Progenitor cell of endocrine pancreas (in vitro differentiated cells): ENCODE results near the gene MGP. TPM values are rescaled to one million over a fixed set of nuclear protein-coding genes. Genes with fewer than 3 reads are reported as not detected.

Experiments
- DNase-seq: peaks from one replicate; pipeline ENCODE4 v3.0.0; 2021; ENCODE audit warnings: low spot score; ENCODE audit not compliant: unreplicated experiment
- H3K27ac Mint-ChIP-seq: 2 replicates; pipeline ENCODE4 v1.8.0; 2021; ENCODE audit warnings: mild to moderate bottlenecking, moderate library complexity, mixed read lengths
- H3K27me3 Mint-ChIP-seq: 2 replicates; pipeline ENCODE4 v1.8.0; 2021; ENCODE audit warnings: mixed read lengths
- H3K36me3 Mint-ChIP-seq: 2 replicates; pipeline ENCODE4 v1.8.0; 2022; ENCODE audit warnings: mixed read lengths; ENCODE audit not compliant: insufficient read depth
- H3K4me1 Mint-ChIP-seq: 2 replicates; pipeline ENCODE4 v1.8.0; 2021; ENCODE audit warnings: low read depth, mixed read lengths
- H3K4me3 Mint-ChIP-seq: 2 replicates; pipeline ENCODE4 v1.8.0; 2021; ENCODE audit warnings: low read depth, mild to moderate bottlenecking, moderate library complexity, mixed read lengths
- H3K9me3 Mint-ChIP-seq: 2 replicates; pipeline ENCODE4 v1.8.0; 2021; ENCODE audit warnings: low read depth, mixed read lengths
- CTCF ChIP-seq: fragments of 200-600 bp; sonication (generic); IDR thresholded peaks from one replicate; pipeline ENCODE4 v1.5.0; 2021; ENCODE audit warnings: antibody characterized with exemption, mild to moderate bottlenecking; ENCODE audit not compliant: unreplicated experiment
- total RNA-seq: library from RNA; stranded (reverse); gene quantifications from 2 replicates; pipeline ENCODE4 v1.2.1, GENCODE V29; 2021

Gene MGP
- total RNA-seq, 1 donor from 2014 or later: not detected

GRCh38 chr12:14840616-14841015, 45.0 kb downstream of the MGP start:
- TF ChIP-seq CTCF: no peak
- H3K27me3 Mint-ChIP-seq: no peaks in the 10 kb centered on the region
- H3K4me3 Mint-ChIP-seq: no peak overlapping the region
- no peaks in the 10 kb centered on the region for H3K9me3 Mint-ChIP-seq
- H3K4me1 Mint-ChIP-seq: peaks cover 25% of the 10 kb centered on the region
- DNase-seq: no peak
- no peak overlapping the region for H3K27ac Mint-ChIP-seq
- H3K36me3 Mint-ChIP-seq: no peaks in the 10 kb centered on the region

- no peak overlapping the region for H3K27ac Mint-ChIP-seq
- H3K36me3 Mint-ChIP-seq: no peaks in the 10 kb centered on the region
- no peak overlapping the region for H3K4me3 Mint-ChIP-seq
- no peak for DNase-seq
- no peaks in the 10 kb centered on the region for H3K27me3 Mint-ChIP-seq
- H3K9me3 Mint-ChIP-seq: no peaks in the 10 kb centered on the region
- no peak for TF ChIP-seq CTCF
- H3K4me1 Mint-ChIP-seq: peaks cover 23% of the 10 kb centered on the region
Observed at GRCh38 chr12:14839262-14839661, 46.4 kb downstream of the MGP start.

- no peak for TF ChIP-seq CTCF
- Mint-ChIP-seq H3K9me3 (no peaks in the 10 kb centered on the region), H3K4me3 (no peak overlapping the region), H3K36me3 (no peaks in the 10 kb centered on the region), H3K27me3 (no peaks in the 10 kb centered on the region), H3K4me1 (peaks cover 11% of the 10 kb centered on the region), H3K27ac (no peak overlapping the region)
- no peak for DNase-seq
Observed at GRCh38 chr12:14836336-14837210, 49.1 kb downstream of the MGP start.

GRCh38 chr12:14834509-14834908, 51.1 kb downstream of the MGP start:
- Mint-ChIP-seq H3K27me3 (no peaks in the 10 kb centered on the region), H3K27ac (no peak overlapping the region), H3K4me1 (no peaks in the 10 kb centered on the region), H3K9me3 (no peaks in the 10 kb centered on the region), H3K36me3 (no peaks in the 10 kb centered on the region), H3K4me3 (no peak overlapping the region)
- DNase-seq: no peak
- no peak for TF ChIP-seq CTCF

- H3K27me3 Mint-ChIP-seq: no peaks in the 10 kb centered on the region
- no peak overlapping the region for H3K4me3 Mint-ChIP-seq
- H3K27ac Mint-ChIP-seq: no peak overlapping the region
- TF ChIP-seq CTCF: no peak
- H3K4me1 Mint-ChIP-seq: no peaks in the 10 kb centered on the region
- H3K36me3 Mint-ChIP-seq: no peaks in the 10 kb centered on the region
- H3K9me3 Mint-ChIP-seq: no peaks in the 10 kb centered on the region
- DNase-seq: no peak
Observed at GRCh38 chr12:14833952-14834351, 51.7 kb downstream of the MGP start.
